NOMO-1 treated with dmso at 0.1 percent for 144 hours (cell line): ENCODE measurements around the gene NME3.
A peak's percentile ranks its signal among the peaks of the same experiment; 100 is the strongest.

Experiments
- DNase-seq: peaks from one replicate; lab custom pipeline; 2025; ENCODE audit not compliant: unreplicated experiment; lab: John Stamatoyannopoulos, UW

The NME3 gene

DNA sequence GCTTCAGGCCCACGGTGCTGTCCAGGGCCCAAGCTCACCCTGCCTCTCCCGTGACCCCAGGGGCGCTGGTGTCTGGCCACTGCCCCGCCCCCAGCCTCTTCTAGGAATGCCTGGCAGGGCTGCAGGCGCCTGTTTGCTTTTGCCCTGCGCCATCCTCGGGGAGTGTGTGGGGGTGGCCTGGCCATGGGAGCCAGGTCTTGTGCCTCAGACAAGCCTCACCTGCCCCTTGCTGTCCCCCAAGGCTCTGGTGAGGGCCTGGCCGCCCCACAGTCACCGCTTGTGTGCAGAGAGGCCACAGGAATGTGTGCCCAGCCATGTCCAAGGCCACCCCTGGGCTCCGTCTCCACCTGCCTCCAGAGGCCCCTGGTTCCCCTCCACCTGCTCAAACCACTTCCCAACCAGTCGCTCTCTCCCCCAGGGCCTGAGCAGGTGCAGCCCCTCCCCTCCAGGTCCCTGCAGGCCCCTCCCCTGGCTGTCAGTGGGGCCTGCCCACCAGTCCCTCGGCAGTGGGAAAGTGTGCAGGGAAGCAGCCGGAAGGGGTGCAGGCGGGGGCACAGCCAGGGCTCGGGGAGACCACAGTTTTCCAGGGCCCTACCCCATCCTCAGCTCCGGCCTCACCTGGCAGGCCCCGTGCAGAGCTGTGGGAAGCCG lies 23.0 kb upstream of the NME3 start:
- no peak for DNase-seq

DNA sequence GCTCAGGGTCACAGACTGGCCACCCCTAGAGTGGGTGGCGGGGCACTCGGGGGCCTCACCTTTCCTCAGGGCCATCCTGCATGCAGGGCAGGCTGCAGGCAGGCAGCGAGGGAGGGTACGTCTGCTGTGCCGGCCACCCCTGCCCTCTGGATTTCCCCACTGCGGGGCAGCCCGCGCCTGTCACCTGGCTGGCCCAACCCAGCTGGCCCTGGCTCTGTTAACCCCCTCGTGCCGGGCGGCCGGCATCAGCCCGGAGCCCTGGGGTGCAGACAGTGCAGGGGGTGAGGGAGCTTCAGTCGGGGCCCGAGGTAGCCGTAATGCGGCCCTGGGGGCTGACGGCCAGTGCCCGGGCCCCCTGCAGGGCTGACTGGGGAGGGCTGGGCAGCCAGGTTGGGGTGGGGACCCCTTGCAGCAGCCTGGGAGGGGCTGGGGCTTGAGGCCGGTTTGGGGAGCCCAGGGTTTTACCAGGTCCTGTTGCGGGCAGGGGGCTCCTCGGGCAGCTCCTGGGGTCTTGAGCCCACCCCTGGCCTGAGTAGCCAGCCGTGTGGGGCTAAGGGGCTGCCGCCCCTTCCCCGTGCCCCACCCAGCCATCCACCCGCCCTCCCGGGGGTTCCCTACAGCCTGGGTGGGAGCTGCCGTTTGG lies 22.4 kb upstream of the NME3 start, which contains the start of gene IGFALS:
IGFALS (minus strand) TSS at position 128 of the 643 bp plus-strand sequence; CDS start at position 75, 53 bp downstream.
- DNase-seq, result no peak

DNA sequence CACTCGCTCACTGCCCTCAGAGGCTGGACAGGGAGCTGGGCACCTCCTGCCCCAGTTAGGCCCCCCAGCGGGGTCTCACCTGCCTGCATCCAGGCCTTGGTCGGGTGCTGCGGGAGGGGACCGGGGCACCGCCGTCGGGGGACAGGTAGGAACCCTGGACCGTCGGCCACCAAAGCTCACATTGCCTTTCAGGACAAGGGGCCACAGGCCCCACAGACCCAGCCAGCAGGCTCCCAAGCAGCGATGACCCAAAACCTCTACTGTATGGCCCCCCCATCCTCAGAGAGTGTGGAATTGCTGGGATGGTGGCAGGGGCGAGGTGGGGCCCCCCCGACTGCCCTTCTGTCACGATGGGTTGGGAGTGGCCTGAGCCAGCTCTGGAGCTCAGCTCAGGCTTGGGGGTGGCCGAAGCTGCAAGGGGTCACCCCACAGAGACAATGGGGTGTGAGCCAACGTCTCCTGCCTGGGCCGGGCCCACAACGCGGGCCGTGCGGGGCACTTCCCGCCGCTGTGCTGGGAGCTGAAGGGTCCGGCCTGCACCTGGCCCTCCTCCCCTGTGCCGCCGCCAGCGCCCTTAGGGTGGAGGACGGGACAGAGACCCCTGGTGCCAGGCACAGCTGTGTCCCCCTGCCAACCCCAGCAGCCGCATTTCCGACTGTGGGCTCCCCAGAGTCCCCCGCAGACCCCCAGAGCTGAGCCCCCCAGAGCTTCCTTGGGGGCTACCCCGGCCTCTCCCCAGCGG lies 21.7 kb upstream of the NME3 start:
- DNase-seq, result no peak

DNA sequence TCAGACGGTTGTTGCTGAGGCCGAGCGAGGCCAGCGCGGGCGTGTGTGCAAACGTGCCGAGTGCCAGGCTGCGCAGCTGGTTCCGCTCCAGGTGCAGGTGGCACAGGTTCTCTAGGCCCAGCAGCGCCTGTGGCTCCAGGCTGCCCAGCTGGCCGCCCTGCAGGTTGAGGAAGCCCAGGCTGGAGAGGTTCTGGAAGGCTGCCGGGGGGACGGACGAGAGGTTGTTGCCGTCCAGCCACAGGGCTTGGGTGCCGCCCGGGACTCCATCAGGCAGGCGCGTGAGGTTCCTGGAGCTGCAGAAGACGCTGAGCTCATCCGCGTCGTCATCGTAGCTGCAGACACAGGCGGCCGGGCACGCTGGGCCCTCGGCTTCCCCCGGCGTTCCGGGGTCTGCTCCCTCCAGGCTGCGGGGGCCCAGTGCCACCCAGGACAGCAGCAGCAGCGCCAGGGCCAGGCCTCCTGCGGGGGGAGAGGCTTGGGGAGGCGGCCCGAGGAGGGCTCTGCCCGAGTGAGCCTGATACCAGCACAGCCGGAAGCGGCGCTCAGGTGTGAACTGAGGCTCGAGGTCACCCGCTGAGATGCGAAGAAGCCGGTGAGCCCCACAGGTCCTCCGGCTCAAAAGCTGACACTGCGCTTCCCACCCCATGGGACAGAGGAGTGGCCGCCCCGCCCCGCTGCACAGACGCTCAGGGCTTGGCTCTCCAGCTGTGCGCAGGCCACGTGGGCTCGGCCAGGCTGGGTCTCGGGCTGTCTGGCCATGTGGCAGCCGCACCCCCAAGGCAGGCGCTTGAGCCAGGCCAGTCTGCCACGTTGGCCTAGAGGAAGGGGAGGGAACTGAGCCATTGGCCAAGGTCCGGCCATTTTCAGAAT lies 20.8 kb upstream of the NME3 start:
- no peak for DNase-seq

DNA sequence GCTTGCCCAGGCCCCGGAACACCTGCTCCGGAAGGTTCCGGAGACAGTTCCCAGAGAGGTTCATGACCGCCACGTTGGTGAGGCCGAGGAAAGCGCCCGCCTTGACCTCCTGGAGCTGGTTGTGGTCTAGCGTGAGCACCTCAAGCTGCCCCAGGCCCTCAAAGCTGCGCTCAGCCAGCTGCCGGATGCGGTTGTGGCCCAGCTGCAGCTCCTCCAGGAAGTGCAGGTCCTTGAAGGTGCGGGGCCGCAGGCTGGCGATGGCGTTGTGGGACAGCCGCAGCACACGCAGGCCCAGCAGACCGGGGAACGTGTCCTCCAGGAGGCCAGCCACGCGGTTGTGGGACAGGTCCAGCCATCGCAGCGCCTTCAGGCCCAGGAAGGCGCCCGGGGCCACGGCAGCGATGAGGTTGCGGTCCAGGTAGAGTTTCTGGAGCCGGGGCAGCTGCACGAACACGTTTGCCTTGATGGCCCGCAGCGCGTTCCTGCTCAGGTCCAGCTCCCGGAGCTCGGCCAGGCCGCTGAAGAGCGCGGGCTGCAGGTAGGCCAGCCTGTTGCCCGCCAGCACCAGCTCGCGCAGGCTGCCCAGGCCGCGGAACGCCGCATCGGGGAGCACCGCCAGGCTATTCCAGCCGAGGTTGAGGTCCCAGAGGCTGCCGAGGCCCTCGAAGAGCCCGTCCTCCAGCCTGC lies 20.1 kb upstream of the NME3 start:
- no peak for DNase-seq

DNA sequence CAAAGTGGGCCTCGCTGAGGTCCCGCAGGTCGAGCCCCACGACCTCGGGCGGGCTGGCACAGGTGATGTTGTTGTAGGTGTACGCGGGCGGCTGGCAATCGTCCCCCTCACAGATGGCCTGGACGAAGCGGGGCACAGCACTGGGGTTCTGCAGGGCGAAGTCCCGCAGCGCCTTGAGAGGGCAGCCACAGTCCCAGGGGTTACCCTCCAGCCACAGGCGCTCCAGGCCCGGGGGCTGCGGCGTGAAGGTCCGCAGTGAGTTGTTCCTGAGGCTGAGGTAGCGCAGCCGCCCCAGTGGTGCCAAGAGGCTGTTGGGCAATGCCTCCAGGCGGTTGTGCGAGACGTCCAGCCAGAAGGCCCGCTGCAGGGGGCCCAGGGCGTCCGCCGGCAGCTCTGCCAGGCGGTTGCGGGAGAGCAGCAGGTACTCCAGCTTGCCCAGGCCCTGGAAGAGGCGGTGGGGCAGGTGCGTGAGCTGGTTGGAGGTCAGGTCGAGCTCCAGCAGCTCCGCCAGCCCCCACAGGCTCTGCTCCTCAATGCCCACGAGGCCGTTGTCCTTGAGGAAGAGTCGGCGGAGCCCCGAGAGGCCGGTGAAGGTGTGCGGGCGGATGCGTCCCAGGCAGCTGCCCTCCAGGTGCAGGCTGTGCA lies 19.4 kb upstream of the NME3 start:
- DNase-seq, result no peak

DNA sequence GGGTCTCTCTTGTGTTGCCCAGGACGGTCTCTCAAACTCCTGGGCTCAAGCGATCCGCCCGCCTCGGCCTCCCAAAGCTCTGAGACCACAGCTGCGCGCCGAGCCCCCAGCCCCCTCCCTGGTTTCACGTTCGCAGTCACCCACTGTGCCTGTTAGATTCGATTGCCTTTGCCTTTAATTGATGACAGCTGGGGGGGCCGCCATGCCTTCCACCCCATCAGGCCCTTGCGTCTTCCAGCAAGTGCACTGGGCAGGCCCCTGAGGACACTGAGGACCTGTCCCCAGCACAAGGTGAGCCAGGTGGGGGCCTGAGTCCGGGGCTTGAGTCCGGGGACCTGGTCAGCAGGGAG lies 18.9 kb upstream of the NME3 start:
- no peak for DNase-seq

DNA sequence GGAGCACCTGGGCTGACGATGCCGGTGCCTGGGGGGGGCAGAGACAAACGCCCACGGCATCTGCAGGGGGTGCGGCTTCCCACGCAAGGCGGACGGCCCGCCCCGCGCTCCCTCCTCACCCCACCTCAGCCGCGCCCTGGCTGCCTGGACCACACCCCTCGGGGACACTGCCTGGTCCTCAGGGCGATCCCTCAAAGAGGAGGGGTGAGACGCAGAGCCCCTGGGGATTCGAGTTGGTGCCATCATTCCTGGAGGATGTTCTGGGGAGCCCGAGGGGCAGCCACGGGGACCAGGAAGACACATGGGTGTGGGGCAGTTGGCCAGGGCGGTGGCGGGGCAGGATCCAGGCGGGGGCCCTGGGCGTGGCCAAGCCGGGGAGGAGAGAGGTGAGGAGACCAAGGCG lies 18.3 kb upstream of the NME3 start:
- no peak for DNase-seq

DNA sequence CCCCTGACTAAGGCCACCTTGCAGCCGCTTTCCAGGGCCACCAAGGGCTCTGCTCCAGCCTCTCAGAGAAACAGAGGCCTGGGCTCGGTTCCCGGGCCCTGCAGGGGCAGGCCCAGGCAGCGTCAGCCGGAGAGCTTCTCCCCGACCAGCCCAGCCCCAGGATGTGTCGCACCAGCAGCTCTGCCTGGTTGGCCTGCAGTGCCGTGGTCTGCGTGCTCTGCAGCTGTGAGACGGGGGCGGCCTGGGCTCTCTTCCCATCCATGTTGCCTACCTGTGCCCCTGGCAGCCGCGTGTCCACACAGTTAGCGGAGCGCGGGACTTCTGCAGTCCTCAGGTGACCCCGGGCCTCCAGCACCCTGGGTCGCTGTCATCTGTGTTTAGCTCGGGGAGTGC lies 17.4 kb upstream of the NME3 start:
- DNase-seq, result no peak

DNA sequence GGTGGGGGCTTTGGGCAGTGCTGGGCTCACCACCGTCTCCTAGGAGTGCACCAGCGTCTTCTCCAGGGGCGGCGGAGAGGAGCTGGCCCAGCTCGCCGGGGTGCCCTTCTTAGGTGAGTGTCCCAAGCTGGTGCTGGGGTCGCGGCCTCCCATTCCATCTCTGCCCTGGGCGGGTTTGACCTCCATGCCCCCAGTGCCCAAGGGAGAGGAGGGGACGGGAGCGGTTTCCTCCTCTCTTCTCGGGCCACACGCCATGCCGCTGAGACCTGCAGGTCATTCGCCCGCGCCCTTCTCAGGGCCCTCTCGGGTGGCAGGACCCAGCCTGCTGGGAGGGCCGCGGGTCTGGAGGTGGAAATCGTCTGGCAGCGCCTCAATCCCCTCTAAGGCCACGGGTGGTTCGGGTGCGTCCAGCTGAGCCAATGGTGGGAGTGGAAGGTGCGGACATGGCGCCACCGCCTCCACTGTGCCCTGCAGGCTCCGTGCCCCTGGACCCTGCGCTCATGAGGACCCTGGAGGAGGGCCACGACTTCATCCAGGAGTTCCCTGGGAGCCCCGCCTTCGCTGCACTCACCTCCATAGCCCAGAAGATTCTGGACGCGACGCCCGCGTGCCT lies 16.9 kb upstream of the NME3 start:
- DNase-seq, result no peak

DNA sequence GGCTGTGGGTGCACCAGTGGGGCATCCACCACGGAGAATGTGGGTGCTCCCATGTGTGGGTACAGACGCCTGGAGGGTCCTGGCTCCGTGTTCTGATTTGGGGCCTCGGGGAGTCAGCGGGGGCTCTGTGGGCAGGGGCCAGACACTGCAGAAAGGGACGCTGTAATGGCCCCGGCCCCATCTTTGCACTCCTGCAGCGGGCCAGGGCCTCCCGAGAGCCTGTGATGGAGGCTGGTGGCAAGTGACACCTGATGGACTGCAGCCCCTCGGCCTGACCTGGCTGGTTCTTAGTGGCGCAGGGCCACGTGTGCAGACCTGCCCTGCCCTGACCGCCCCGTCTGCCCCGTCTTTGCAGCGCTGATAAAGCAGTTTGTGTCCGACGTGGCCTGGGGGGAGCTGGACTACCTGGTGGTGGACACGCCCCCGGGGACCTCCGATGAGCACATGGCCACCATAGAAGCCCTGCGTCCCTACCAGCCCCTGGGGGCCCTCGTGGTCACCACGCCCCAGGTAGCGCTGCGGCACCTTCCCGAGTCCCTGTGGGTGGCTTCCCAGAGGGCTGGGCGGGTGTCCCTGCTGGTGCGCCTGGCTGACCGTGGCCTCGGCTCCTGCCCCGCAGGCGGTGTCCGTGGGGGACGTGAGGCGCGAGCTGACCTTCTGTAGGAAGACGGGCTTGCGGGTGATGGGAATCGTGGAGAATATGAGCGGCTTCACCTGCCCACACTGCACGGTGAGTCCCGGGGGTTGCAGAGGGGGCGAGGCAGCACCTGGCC lies 16.2 kb upstream of the NME3 start:
- DNase-seq, result no peak

DNA sequence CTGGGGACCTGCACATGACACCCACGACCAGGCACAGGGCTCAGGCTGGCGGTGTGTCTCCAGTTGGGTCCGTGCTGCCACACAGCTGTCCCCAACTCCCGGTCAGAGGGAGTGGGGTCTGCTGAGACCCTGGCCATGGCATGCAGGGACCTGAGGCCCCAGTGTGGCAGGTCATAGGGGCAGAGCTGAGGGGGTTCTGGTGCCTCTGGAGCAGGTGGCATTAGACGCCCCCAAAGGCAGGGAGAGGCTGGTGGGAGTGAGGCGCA lies 15.6 kb upstream of the NME3 start:
- no peak for DNase-seq

DNA sequence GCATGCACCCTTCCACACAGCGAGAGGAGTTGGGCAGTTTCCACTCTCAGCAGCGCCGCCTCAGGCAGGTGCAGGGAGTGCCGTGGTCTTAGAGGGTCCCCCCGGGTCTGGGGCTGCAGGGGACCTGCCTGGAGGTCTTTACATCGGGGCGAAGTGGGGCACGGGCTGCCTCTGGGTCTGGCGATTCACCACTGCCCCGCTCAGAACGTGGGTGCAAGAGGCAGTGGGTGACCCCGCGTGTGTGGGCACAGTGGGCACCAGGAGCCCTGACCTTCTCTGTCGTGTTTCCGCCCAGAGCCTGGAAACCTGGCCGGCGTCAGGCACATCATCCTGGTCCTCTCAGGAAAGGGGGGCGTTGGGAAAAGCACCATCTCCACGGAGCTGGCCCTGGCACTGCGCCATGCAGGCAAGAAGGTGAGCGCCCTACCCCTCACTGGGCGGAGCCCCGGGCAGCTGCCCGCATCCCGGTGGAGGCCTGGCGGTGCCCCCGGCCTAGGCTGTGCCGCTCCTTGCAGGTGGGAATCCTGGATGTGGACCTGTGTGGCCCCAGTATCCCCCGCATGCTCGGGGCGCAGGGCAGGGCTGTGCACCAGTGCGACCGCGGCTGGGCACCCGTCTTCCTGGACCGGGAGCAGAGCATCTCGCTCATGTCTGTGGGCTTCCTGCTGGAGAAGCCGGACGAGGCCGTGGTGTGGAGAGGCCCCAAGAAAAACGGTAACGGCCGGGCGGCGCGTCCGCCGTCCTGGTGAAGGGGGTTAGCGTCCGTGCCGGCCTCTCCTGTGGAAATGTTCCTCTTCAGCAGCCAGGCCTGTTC lies 15.1 kb upstream of the NME3 start:
- no peak for DNase-seq

DNA sequence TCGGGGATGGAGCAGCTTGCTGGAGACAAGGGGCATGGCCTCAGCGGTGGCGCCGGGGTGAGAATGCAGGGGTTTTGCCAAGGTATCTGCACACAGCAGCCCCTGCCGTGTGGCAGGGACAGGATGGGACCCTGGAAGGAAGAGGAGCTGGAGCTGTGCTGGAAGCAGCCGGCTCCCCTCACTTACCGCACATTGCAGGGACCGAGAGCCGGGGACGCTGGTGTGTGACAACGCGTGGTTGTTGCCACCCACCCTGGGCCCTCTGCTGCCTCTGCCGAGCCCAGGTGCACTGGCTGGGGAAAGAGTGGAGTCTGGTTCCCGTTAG lies 14.5 kb upstream of the NME3 start:
- DNase-seq, result no peak

DNA sequence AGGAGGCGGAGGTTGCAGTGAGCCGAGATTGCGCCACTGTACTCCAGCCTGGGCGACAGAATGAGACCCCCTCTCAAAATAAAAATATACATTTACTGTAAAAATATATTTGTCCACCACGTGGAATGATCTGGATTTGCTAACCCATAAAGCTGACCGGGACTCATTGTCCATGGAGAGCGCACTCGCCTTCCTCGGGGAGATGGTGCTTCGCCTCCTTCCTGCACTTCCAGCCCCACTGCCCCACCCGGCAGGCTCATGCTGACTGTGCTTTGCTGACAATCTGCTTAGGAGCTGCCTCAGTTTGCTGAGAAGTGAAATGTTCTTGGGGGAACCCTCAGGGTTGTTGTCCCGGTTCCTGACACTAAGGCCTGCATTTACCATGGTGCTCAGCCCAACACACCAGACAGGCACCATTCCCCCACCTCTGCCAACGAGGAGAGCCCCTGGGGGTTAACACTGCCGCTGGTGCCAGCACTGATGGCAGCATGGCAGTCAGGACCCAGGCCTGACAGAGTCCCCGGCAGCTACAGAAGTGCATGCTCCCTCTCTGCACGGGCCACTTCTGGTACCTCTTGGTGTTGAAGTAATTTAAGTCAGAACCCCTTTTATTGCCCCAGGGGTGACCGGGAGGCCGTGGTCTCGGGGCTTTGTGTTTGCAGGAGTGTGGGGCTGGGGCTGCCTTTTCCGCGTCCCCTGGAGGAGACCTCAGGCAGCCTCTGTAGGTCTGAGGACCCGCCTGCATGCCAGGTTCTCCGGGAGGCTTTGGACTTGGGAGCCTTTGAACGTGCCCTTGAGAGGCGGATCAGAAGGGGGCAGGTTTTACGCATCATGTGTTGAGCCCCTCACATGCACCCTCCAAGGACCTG lies 13.9 kb upstream of the NME3 start:
- no peak for DNase-seq

DNA sequence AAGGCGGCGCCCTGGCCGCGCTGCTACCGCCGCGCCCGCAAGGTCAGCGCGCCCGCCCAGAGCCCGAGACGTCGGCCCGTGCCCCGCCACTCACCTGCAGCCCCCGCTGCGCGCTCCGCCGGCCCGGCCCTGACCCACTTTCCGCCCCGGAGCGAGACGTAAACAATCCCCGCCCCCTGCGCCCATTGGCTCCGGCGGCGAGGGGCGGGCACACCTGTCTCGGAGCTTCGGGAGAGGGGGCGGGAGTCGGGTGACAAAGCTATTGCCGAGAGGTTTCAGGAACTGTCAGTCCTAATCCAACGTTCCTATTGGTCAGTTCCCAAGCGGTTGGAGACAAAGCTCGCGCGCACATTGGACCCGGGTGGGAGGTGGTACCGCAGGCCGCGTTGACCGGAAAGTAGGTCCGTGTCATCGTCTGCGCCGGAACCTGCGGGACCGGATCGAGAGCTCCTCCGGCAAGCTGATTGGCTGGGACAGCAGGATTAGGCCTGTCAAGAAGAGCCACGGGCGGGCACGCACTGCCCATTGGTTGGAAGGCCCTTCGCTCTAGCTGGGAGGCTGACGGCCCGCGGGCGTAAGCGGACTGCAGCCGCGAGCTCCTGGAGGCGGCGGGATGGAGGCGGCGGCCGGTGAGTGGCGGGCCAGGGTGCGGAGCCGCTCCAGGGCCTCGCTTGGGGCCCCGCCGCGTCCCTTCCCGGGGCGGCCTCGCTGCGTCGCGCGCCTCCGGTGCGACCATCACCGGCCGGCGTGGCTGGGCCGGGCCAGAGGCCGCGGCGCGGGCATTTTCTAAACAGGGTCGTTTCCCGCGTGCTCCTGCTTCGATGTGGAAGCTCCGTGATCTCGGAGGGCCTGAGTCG lies 11.3 kb upstream of the NME3 start, which contains the start of the genes NUBP2 and SPSB3:
NUBP2 (plus strand) TSS at position 553 of the 857 bp plus-strand sequence; CDS start at position 614, 61 bp downstream.
SPSB3 (minus strand) TSS at position 164 of the 857 bp plus-strand sequence. CDS start 1,088 bp downstream, outside the sequence.
- DNase-seq, result peak; percentile 99
